Measurements from ENCODE around the gene DCDC2B. TPM values are rescaled to one million over a fixed set of nuclear protein-coding genes. Genes with fewer than 3 reads are reported as not detected.
A peak's percentile ranks its signal among the peaks of the same experiment; 100 is the strongest.

DCDC2B gene
- total and polyA plus RNA-seq, 9 of the 15 experiments (the other 6 are each of a cell fraction or from before 2014, with no cell fraction given): not detected

GRCh38 chr1:32232558-32233304, 23.8 kb downstream of the DCDC2B start:
- ChIA-PET POLR2A (interaction anchor here (0.8 to 2.3 kb wide), 7 partner anchors 9 to 75 kb away, joined by 3 to 8 read pairs (median 6); no protein-coding TSS in a partner anchor), CTCF (ENCODE audit: low intra/inter-chr PET ratio) (no interaction called here)
- Histone ChIP-seq H3K4me2 (ENCODE audit: insufficient read depth, low read length) (no peak overlapping the region), H4K20me1 (replicated peaks; ENCODE audit: control insufficient read depth, insufficient read depth, low read length) (no peaks in the 10 kb centered on the region), H3K36me3 (ENCODE audit: control insufficient read depth, insufficient read depth, low read length) (peaks cover 48% of the 10 kb centered on the region), H3K27ac (ENCODE audit: extremely low read depth, low read depth, low read length) (no peak overlapping the region), H3K4me1 (replicated peaks in 1 of 2; ENCODE audit: control insufficient read depth in 2 of 2, insufficient read depth in 2 of 2, low read length in 2 of 2) (peaks cover 16 to 17% of the 10 kb centered on the region in 2 experiments; a peak in 4 of 5 replicates), H3K9me3 (replicated peaks; ENCODE audit: control insufficient read depth, insufficient read depth, low read depth, low read length) (no peaks in the 10 kb centered on the region), H3K79me2 (ENCODE audit: control insufficient read depth, insufficient read depth, low read length) (no peaks in the 10 kb centered on the region), H3K4me3 (no peak overlapping the region), H3K9me1 (ENCODE audit: control insufficient read depth, insufficient read depth, low read length) (peaks cover 4% of the 10 kb centered on the region), H3K9ac (ENCODE audit: insufficient read depth in 1 of 2, low read depth in 2 of 2, low read length in 2 of 2) (no peak overlapping the region), H2AFZ (ENCODE audit: low read depth, low read length) (no peak overlapping the region), H3K27me3 (ENCODE audit: control insufficient read depth in 2 of 2, insufficient read depth in 2 of 2, low read length in 2 of 2) (no peaks in the 10 kb centered on the region)
- no peak for DNase-seq (ENCODE audit: extremely low read depth in 1 of 4, low spot score in 3 of 4)
- no peak for TF ChIP-seq PPARD (CRISPR knock-in tag; IDR thresholded peaks at IDR 0.05)
- TF ChIP-seq E2F8 (IDR thresholded peaks at IDR 0.05; ENCODE audit: low read depth, partially characterized antibody): no peak
- TF ChIP-seq ATF7 (IDR thresholded peaks at IDR 0.05): peak; percentile 62
- TF ChIP-seq NONO (IDR thresholded peaks at IDR 0.05; ENCODE audit: low read depth in 2 of 2, low read length in 1 of 2): 0 out of 4 replicates have a peak, but pooled peaks of 1 of the 2 experiments have one; percentile 54
- peak; percentile 98 for TF ChIP-seq PRDM10 (IDR thresholded peaks at IDR 0.05; ENCODE audit: partially characterized antibody)
- no peak for TF ChIP-seq BHLHE40 (IDR thresholded peaks at IDR 0.05; ENCODE audit: low read length)
- TF ChIP-seq FOXK2 (conservative IDR thresholded peaks at IDR 0.05 in 1 of 2, IDR thresholded peaks at IDR 0.05 in 1 of 2; ENCODE audit: low read depth in 2 of 2): peak in 1 of 2 experiments; percentile 81; a peak in 2 of 4 replicates
- intact Hi-C loops (cut with micrococcal nuclease): no loop called here
- ATAC-seq: peak; percentile 3
- no peak for FAIRE-seq
- in situ Hi-C loops (cut with MboI): no loop called here
- 79% methylated on average over 8 of the region's 8 CpGs for WGBS (ENCODE audit: insufficient coverage, low coverage, missing lambda C conversion rate)
- no TSS peak for BruUV-seq (replicated peaks)

Data from K562 (cell line).